ENCODE data around the gene NLRC5. TPM values are rescaled to one million over a fixed set of nuclear protein-coding genes. Genes with fewer than 3 reads are reported as not detected.
A peak's percentile ranks its signal among the peaks of the same experiment; 100 is the strongest.

NLRC5 gene
- total and polyA plus RNA-seq, 9 of the 15 experiments (the other 6 are each of a cell fraction or from before 2014, with no cell fraction given) = 0.59 to 0.71 TPM; not detected in 7

DNA sequence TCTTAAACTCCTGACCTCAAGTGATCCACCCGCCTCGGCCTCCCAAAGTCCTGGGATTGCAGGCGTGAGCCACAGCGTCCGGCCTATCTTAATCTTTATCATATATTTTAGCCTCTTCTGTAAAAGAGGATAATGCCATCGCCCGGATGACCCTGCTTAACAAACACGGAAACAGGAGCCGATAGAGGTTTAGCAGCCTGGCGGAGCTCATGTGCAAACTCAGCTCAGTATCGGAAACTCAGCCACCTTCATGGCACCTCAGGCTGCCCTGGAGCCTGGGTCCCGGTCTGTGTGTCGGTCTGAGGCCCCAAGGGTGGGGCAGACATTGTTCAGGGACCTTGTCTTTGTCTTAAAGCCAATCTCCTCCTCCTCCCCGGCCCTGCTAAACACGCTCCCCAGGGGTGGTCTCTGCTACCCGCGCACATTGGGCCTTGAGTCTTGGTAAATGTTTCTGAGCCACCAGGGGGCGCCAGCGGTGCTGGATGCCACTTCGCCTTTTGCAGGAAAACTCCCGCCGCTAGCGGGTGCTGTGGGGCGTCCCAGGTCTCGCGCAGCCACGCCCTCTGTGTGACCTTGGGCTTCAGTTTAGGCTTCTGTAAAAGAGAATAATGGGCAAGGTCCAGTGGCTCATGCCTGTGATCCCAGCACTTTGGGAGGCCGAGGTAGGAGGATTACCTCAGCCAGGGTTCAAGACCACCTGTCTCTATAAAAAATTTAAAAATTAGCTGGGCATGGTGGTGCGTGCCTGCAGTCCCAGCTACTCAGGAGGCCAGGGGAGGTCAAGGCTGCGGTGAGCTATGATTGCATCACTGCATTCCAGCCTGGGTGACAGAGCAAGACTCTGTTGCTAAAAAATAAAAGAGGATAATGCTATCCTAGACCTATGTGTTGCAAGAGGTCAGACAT is 24.9 kb upstream of the NLRC5 start (continued):
- no peak for TF ChIP-seq RREB1 (CRISPR knock-in tag; IDR thresholded peaks at IDR 0.05)
- no peak for TF ChIP-seq GABPA (tag; conservative IDR thresholded peaks at IDR 0.05; ENCODE audit: low read depth)
- no peak for TF ChIP-seq YBX1 (IDR thresholded peaks at IDR 0.05)
- peak; percentile 78 for TF ChIP-seq DPF2 (IDR thresholded peaks at IDR 0.05)
- TF ChIP-seq ZNF717 (CRISPR knock-in tag; IDR thresholded peaks at IDR 0.05) = no peak
- no peak for TF ChIP-seq ZBTB40 (IDR thresholded peaks at IDR 0.05)
- no peak for TF ChIP-seq ZBTB40 (CRISPR knock-in tag; IDR thresholded peaks at IDR 0.05)
- 0 out of 2 replicates have a peak, but pooled peaks have one; percentile 19 for TF ChIP-seq ZEB2 (IDR thresholded peaks at IDR 0.05)
